ENCODE data around the gene GREM2.

DNA sequence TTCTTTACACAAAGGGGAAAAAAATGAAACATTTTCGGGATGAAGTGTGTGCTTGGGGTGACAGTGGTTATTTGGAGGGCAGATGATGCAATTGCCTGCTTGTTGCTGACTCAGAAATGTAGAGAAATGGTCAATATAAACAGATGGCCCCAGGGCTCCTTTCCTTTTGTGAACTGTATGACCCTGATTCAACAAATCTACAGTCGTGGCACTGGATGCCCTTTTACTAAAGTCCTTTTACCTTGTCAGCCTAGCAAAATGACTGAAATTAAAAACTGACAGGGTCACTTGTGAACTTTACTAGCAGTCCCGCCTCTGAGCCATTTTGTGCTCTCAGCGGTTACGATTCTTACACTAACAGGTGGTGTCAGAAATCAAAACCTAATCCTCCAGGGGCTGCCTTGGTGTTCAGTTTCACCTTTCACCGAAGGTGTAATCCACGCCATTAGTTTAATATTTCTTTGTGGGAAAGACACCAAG lies 49.8 kb downstream of the GREM2 start:
- TF ChIP-seq, protein P1, sequence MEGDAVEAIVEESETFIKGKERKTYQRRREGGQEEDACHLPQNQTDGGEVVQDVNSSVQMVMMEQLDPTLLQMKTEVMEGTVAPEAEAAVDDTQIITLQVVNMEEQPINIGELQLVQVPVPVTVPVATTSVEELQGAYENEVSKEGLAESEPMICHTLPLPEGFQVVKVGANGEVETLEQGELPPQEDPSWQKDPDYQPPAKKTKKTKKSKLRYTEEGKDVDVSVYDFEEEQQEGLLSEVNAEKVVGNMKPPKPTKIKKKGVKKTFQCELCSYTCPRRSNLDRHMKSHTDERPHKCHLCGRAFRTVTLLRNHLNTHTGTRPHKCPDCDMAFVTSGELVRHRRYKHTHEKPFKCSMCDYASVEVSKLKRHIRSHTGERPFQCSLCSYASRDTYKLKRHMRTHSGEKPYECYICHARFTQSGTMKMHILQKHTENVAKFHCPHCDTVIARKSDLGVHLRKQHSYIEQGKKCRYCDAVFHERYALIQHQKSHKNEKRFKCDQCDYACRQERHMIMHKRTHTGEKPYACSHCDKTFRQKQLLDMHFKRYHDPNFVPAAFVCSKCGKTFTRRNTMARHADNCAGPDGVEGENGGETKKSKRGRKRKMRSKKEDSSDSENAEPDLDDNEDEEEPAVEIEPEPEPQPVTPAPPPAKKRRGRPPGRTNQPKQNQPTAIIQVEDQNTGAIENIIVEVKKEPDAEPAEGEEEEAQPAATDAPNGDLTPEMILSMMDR (IDR thresholded peaks at IDR 0.05): no peak
- TF ChIP-seq POLR2A (IDR thresholded peaks at IDR 0.05): no peak

All from gastroesophageal sphincter (tissue), 3 donors.